Fibroblast of lung (primary cell): ENCODE measurements around the gene IGSF21.

ENCODE experiments used
- CTCF ChIP-seq, 2 donors: IDR thresholded peaks in 1 of 2; conservative IDR thresholded peaks in 1 of 2; 1 replicate in 1 of 2; 2 replicates in 1 of 2; pipeline ENCODE4 v1.5.1; 2011 to 2012; ENCODE audit warnings: low read length in 2 of 2, control low read depth in 1 of 2, inconsistent platforms in 1 of 2, low read depth in 1 of 2, mild to moderate bottlenecking in 1 of 2
- EZH2 ChIP-seq: IDR thresholded peaks from 2 replicates; pipeline ENCODE4 v1.5.1; 2012; ENCODE audit warnings: low read length, control low read depth, mild to moderate bottlenecking; ENCODE audit errors: missing control alignments

GRCh38 chr1:18230840-18231239 lies 123.2 kb downstream of the IGSF21 start:
- TF ChIP-seq CTCF (conservative IDR thresholded peaks at IDR 0.05 in 1 of 2, IDR thresholded peaks at IDR 0.05 in 1 of 2; ENCODE audit: low read depth in 1 of 2, low read length in 2 of 2): no peak
- TF ChIP-seq EZH2: no peak
